Myocyte (in vitro differentiated cells): ENCODE results near the gene EPB41L4A. TPM values are rescaled to one million over a fixed set of nuclear protein-coding genes. Genes with fewer than 3 reads are reported as not detected.
A peak's percentile ranks its signal among the peaks of the same experiment; 100 is the strongest.
"Not testable (repeated sequence)": the region's sequence is repeated elsewhere in the genome, so short reads cannot be mapped to it uniquely, and the experiment has no call there.

Source experiments
- DNase-seq: peaks from one replicate; pipeline ENCODE4 v3.0.0-alpha.2; 2012; ENCODE audit warnings: low read depth
- polyA plus RNA-seq: library from polyadenylated mRNA; unstranded; fragments of >200 nt; gene quantifications from one replicate; pipeline ENCODE4 v1.2.1, GENCODE V29; 2012; ENCODE audit warnings: missing spikeins
- total RNA-seq: library from RNA; depleted of rRNA; stranded (reverse); fragments of >200 nt; gene quantifications from 2 replicates; pipeline ENCODE4 v1.2.3, GENCODE V29; 2014

EPB41L4A gene, protein sequence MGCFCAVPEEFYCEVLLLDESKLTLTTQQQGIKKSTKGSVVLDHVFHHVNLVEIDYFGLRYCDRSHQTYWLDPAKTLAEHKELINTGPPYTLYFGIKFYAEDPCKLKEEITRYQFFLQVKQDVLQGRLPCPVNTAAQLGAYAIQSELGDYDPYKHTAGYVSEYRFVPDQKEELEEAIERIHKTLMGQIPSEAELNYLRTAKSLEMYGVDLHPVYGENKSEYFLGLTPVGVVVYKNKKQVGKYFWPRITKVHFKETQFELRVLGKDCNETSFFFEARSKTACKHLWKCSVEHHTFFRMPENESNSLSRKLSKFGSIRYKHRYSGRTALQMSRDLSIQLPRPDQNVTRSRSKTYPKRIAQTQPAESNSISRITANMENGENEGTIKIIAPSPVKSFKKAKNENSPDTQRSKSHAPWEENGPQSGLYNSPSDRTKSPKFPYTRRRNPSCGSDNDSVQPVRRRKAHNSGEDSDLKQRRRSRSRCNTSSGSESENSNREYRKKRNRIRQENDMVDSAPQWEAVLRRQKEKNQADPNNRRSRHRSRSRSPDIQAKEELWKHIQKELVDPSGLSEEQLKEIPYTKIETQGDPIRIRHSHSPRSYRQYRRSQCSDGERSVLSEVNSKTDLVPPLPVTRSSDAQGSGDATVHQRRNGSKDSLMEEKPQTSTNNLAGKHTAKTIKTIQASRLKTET
- total RNA-seq, result 0.86 TPM in 1 of 2 replicates, not detected in the other
- polyA plus RNA-seq, result 0.05 TPM

DNA sequence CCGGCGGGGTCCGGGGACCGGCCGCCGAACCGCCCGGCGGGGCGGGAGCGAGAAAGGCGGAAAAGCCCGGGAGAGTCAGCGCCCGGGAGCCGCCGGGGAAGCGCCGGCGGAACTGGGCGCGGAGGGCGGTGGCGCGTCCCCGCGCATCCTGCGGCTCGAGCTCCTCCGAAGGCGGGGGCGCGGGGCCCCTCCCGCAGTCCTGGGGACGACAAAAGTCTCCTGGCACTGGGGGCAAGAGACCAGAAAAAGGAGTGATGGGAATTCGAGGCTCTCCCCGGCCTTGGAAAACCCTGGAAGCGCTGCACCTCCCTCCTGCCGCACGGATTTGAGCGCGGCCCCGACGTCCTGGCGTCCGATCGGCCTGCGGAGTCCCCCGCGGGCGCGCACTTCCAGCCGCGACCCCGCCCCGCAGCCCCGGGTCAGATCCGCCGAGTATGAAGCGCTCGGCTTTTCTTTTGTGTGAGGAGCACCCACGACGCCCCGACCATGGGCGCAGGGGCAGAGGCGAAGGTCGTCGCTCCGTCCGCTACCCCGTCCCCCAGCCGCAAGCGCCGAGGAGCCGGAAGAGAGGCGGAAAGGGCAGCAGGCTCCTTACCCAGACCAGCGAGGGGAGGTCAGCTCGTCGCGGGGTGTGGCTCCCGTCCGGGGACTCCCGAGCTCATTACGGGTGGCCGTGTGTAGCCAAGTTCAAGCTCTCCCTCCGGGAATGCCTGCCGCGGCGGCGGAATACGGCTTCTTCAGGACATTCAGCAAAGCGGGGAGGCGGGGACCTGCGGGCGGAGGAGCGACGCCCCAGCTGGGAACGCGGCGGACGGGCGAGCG, at the start of gene EPB41L4A:
Gene EPB41L4A (minus strand): TSS at position 114 of the 822 bp plus-strand sequence. CDS start 238 bp downstream, outside the sequence.
- peak; percentile 9 for DNase-seq

DNA sequence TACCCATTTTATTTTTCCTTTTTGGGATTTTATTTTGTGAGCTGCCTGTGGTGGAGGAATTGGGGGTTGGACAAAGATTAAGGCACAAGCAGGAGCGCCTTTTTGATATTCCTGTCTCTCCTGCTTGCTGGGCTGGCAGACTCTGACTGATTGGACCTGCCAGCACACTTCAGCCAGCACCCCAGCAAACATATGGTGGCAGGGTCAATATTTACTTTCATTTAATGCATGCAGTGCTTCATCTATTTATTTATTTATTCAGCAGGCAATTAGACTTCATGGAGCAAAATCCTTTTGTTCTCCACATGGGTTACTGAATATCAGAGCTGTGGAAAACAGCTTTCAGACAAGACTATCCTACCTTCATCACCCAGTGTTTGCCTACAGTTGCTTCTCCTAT, 48.4 kb upstream of the EPB41L4A start:
- no peak for DNase-seq

DNA sequence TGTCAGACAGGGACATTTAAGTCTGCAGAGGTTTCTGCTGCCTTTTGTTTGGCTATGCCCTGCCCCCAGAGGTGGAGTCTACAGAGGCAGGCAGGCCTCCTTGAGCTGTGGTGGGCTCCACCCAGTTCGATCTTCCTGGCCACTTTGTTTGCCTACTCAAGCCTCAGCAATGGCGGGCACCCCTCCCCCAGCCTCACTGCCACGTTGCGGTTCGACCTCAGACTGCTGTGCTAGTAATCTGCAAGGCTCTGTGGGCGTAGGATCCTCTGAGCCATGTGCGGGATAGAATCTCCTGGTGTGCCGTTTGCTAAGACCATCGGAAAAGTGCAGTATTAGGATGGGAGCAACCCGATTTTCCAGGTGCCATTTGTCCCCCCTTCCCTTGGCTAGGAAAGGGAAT, 47.2 kb upstream of the EPB41L4A start:
- DNase-seq, result not testable (repeated sequence)

DNA sequence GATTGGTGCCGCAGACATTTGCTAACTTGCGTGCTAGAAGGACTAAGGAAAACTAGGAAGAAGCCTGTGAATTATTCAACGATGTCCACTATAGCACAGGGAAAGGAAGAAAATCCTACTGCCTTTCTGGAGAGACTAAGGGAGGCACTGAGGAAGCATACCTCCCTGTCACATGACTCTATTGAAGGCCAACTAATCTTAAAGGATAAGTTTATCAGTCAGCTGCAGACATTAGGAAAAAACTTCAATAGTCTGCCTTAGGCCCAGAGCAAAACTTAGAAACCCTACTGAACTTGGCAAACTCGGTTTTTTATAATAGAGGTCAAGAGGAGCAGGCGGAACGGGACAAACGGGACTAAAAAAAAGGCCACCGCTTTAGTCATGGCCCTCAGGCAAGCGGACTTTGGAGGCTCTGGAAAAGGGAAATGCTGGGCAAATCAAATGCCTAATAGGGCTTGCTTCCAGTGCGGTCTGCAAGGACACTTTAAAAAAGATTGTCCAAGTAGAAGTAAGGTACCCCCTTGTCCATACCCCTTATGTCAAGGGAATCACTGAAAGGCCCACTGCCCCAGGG, 28.2 kb upstream of the EPB41L4A start:
- DNase-seq, result not testable (repeated sequence)

DNA sequence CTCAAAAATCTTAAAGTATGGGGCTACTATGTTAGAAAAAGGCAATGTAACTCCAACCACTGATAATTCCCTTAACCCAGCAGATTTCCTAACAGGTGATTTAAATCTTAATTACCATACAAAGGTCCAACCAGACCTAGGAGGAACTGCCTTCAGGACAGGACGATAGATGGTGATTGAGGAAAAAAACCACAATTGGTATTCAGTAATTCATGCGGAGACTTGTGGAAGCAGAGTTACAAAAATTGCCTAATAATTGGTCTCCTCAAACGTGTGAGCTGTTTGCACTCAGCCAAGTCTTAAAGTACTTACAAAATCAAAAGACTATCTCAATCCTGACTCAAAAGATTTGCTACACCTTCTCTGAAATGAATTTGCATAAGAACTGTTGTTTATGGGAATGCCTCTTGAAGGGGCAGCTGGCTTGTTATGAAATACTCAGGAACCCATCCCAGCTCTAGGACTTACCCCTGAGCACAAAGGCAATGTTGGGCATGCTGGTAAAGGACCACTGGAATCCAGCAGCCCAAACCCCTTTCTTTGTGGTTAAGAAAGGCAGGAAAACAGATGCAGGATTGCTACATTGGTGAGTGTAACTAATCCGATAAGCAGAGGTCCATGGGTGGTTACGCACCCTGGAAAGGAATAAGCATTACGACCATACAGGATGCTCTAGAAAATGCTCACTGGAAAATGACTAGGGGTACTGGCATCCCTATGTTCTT, 26.7 kb upstream of the EPB41L4A start:
- no peak for DNase-seq

DNA sequence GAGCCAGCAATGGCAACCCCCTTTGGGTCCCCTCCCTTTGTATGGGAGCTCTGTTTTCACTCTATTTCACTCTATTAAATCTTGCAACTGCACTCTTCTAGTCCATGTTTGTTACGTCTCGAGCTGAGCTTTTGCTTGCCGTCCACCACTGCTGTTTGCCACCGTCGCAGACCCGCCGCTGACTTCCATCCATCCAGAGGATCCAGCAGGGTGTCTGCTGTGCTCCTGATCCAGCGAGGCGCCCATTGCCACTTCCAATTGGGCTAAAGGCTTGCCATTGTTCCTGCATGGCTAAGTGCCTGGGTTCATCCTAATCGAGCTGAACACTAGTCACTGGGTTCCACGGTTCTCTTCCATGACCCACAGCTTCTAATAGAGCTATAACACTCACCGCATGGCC, 24.9 kb upstream of the EPB41L4A start:
- not testable (repeated sequence) for DNase-seq

DNA sequence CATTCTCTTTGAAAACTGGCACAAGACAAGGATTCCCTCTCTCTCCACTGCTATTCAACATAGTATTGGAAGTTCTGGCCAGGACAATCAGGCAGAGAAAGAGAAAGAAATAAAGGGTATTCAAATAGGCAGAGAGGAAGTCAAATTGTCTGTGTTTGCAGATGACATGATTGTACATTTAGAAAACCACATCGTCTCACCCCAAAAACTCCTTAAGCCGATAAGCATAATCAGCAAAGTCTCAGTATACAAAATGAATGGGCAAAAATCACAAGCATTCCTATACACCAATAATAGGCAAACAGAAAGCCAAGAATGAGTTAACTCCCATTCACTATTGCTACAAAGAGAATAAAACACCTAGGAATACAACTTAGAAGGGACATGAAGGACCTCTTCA, 21.0 kb upstream of the EPB41L4A start:
- no peak for DNase-seq

DNA sequence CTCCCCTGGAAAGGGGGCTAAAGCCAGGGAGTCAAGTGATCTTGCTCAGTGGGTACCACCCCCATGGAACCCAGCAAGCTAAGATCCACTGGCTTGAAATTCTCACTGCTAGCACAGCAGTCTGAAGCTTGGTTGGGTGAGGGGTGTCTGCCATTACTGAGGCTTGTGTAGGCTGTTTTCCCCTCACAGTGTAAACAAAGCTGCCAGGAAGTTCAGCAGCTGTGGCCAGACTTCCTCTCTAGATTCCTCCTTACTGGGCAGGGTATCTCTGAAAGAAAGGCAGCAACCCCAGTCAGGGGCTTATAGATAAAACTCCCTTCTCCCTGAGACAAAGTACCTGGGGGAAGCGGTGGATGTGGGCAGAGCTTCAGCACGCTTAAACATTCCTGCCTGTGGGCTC, 17.1 kb upstream of the EPB41L4A start:
- no peak for DNase-seq

DNA sequence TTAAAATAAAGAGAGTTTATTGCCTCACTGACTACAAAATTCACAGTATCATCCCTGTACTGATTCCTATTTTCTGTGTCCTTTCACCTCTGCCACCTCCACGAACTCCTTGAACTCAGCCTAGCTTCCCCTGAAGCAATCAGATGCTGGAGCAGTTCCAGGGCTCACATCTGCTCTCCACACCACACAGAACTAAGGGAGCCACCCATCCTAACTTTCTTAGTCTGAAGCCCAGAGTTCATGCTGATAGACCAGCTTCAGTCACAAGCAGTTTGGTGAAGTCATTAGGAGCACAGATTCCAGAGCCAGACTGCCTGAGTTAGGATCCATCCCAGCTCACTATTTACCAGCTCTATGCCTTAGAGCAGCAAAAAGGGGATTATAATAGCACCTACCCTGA, 15.6 kb upstream of the EPB41L4A start:
- DNase-seq, result no peak

DNA sequence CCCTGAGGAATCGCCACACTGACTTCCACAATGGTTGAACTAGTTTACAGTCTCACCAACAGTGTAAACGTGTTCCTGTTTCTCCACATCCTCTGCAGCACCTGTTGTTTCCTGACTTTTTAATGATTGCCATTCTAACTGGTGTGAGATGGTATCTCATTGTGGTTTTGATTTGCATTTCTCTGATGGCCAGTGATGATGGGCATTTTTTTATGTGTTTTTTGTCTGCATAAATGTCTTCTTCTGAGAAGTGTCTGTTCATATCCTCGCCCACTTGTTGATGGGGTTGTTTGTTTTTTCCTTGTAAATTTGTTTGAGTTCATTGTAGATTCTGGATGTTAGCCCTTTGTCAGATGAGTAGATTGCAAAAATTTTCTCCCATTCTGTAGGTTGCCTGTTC, 7.1 kb upstream of the EPB41L4A start:
- DNase-seq, result not testable (repeated sequence)

DNA sequence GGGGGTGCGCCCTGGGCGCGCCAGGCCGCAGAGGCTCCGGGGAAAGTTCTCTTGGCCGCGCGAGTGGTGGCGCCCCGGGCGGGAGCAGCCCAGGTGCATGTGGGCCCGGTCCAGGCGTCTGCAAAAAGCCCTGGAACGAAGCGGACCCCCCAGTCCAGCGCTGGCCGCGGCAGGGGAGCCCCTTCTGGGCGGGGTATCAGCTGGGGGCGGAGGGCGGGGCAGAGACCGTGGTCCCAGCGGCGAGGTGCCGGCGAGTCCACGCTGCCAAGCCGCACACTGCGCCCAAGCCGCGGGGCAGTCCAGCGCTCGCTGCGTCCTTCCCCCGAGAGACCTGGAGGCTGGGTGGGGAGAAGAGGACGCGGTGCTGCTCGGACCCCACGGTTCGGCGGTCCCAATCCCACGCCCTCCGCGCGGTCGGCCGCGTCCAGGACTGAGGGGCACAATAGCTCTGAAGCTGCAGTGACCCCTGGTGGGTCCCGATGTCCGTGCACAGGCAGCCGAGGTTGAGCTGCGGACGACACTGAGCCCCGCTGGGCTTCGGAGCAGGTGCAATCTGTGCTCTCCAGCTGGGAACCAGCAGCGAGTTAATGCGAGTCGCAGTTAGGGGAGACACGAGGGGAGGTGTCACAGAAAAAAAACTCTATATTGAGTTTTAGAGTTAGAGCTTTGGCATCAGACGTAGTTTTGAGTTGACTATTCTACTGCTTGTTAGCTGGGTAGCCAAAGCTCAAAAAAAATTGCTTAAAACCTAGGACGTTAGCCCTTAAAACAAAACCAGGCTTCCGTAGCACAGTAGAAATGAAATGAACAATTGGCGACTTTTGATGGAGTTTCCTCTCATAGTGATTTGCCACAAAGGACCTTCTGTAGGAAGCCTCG, 1.1 kb upstream of the EPB41L4A start:
- peak; percentile 66 for DNase-seq

DNA sequence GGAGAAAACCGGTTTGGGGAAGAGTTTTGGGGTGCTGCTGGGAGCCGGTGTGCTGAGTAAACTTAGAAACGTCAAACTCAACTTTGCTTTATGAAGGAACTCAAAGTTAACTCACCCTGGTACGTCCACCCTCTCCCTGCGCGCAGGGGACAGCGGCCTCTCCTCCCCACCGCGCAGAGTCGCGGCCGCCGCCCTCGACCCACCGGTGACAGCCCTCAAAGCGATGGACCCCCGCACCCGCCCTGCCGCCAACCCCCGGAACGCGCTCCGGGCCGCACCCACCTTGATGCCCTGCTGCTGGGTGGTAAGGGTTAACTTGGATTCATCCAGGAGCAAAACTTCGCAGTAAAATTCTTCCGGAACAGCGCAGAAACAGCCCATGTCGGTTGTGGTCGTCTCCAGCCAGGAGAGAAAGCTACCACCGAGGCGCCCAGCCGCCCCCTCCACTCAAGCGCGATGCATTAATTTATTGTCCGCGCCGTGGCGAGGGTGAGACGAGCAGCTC, 366 bp downstream of the EPB41L4A start:
- peak; percentile 3 for DNase-seq

DNA sequence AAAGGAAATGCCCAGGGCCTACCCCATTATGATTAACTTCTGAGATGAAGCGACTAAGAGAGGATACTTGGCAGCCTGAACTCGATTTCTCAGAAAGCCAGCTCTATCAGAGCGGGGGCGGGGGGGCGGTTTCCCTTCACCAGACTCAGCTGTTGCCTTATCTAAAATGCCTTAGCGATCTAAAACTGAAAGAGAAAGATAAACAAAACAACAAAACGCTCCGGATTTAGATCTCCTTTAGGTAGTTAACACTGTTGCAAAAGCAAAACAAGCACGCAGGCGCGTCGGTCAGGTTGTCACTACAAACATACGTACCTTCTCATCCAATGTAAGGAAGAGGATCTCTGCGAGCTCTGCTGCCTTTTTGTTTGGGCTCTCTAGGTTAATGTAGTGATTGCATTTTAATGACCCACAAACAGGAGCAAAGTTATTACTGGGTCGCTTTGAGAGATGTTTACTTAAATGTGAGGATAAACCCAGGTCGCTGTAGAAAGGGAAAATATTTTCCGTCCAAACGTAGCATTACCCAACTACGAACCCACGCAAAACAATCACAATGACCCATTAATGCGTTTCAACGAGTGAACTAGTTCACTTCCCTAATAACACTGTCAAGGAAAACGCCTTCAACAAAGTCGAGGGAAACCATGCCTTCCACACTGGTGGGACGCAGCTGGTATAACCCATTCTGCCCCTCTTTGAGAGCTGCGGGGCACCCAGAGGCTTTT, 982 bp downstream of the EPB41L4A start:
- DNase-seq, result peak; percentile 15

DNA sequence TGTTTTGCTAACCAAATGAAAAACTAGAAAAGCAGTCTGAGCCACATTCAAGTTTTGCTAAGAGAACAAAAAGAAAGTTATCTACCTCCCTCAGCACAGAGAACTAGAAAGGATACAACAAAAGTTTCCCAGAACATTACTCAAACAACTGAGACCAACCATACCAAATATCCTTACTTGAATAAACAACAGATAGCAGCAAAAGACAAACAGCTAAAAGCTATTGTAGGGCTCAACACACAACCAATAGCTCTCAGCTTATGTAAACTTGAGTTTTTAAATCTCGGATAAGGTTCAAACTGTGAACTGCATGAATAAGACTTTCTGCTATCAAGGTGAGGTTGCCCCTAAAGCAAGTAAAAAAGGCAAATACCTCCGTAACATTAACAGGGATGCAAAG, 3.5 kb downstream of the EPB41L4A start:
- DNase-seq, result no peak

DNA sequence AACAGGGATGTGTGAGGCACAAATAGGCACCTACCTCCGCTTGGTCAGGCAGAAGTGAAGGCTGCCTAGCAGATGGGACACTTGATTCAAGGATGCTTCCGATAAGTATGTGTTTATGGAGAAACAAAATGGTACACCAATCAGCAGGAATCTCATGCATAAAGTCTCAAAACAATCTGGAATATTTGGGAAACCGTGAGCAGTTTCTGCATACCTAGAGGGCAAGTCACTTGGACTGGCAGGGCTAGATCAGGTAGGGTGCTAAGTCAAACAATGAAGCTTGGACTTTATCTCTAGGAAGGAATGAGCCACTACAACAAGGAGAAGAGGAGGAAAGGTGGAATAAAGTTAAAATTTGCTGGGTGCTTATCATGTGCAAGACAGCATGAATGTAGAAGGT, 5.5 kb downstream of the EPB41L4A start:
- no peak for DNase-seq

DNA sequence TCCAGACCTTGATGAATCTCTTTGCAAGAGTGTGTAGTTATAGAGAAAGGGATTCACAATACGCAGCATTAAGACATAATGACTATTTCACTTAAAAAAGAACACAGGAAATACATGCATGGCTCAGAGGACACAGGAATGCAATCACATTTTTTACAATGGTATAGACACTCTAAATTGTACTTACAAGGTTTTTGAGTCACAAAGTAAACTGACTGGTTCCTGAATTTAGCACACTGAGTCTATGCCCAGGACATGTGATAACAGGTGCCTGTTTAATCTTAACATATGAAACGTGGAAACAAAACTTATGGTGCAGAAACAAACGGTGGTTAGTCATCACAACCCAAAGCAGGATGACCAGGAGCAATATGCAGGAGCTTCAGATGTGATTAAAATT, 6.7 kb downstream of the EPB41L4A start:
- no peak for DNase-seq

DNA sequence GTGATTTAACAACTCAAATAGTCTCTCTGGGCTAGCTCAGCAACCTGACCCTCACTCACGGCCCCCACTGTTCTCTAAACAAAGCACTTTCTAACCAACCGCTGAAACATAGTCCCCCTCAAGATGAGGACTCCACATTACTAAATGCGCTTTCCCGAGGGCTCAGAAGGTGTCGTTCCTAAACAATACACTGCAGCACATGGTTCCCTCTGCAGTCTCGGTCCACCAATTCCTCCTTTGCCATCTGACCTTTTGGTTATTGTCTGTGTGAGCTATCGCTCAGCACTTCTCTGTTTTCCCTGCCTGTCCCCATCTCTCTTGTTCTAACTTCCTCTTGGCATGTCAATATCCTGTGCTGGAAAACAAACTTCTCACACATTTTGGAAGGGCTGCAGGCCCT, 7.2 kb downstream of the EPB41L4A start:
- no peak for DNase-seq

DNA sequence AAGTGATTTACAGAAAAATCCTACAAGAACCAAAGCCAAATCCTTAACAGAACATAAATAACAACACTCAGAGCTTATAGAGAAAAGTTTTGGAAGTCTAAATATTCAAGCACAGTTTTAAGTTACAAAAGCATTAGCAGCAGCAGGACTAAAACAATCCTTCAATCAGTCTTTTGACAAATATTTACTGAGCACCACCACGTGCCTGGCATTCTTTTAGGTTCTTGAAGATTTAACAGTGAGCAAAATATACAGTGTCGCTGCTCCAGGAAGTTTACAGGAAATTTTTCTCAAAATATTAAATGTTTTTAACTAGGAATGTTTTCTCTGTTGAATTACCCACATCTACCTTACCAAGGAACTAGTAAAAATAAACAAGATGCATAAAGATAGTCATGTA, 11.4 kb downstream of the EPB41L4A start:
- no peak for DNase-seq

DNA sequence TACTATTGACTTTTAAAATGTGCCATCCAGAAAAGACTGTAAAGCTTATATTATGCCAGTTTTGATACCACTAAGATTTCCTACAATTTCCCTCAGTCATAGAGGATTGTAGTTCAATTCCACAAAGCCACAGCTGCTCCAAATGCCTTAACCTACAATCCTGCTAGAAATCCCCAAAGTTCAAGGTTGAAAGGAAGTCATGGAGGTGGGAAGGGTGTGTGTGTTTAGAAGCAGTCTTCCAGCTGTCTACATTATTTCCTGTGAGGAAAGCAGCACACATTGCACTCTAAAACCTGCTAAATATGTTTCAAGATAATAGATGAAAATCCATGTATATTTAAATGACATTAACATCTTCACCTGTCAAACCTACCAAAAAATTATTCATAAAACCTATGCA, 11.8 kb downstream of the EPB41L4A start:
- DNase-seq, result no peak
